ENCODE data around the gene PAM. TPM values are rescaled to one million over a fixed set of nuclear protein-coding genes. Genes with fewer than 3 reads are reported as not detected.

PAM gene
- polyA plus RNA-seq, 1 donor (not counting 4 experiments of a cell fraction or from before 2014, with no cell fraction given), result 149 TPM

DNA sequence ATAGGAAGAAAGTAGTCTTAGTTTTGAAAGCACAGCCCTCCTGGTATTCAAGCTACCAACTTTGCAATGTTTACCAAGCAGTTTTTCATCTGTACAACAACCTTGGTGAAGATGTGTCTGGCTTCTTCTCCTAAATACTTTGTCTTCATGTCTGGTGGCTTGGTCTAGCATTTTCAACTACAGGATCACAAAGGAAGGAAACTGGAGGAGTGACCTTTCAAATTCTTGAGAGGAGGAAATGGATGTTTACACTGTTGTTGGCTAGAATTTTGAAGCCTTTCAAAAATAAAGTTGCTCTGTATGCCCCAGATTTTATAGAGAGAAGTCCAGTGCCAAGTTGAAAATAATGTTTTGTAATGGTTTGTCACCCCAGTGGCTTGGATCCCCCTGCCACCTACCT is 16.3 kb downstream of the PAM start:
- H4K20me1 ChIP-seq (ENCODE audit: control insufficient read depth, extremely low read depth, insufficient read depth, low read length), result no peaks in the 10 kb centered on the region
- H3K27ac ChIP-seq (ENCODE audit: control insufficient read depth, insufficient read depth, low read length), result no peak overlapping the region
- no peak for TF ChIP-seq EZH2 (IDR thresholded peaks at IDR 0.05; ENCODE audit: low read length)
- TF ChIP-seq, protein P1, sequence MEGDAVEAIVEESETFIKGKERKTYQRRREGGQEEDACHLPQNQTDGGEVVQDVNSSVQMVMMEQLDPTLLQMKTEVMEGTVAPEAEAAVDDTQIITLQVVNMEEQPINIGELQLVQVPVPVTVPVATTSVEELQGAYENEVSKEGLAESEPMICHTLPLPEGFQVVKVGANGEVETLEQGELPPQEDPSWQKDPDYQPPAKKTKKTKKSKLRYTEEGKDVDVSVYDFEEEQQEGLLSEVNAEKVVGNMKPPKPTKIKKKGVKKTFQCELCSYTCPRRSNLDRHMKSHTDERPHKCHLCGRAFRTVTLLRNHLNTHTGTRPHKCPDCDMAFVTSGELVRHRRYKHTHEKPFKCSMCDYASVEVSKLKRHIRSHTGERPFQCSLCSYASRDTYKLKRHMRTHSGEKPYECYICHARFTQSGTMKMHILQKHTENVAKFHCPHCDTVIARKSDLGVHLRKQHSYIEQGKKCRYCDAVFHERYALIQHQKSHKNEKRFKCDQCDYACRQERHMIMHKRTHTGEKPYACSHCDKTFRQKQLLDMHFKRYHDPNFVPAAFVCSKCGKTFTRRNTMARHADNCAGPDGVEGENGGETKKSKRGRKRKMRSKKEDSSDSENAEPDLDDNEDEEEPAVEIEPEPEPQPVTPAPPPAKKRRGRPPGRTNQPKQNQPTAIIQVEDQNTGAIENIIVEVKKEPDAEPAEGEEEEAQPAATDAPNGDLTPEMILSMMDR (optimal IDR thresholded peaks at IDR 0.05 in 1 of 3, IDR thresholded peaks at IDR 0.05 in 1 of 3, conservative IDR thresholded peaks at IDR 0.05 in 1 of 3; ENCODE audit: extremely low read depth in 1 of 3, insufficient read depth in 2 of 3, low read length in 3 of 3), result no peak
- H3K27me3 ChIP-seq (ENCODE audit: control insufficient read depth, extremely low read depth, insufficient read depth, low read length), result no peaks in the 10 kb centered on the region
- DNase-seq (ENCODE audit: low read depth, low spot score), result no peak
- peaks cover 0 to 1% of the 10 kb centered on the region in 2 experiments for H3K36me3 ChIP-seq (ENCODE audit: control insufficient read depth in 2 of 2, extremely low read depth in 1 of 2, insufficient read depth in 2 of 2, low read length in 2 of 2)
- no peak overlapping the region for H3K4me2 ChIP-seq (ENCODE audit: control insufficient read depth, extremely low read depth, insufficient read depth, low read depth, low read length)
- peaks cover 2% of the 10 kb centered on the region for H3K9me1 ChIP-seq (ENCODE audit: control insufficient read depth, extremely low read depth, insufficient read depth, low read length)
- dilution Hi-C loops (cut with MboI; ENCODE audit: extremely low pct_ligation_motif_present, low sequenced_read_pairs), result no loop called here
- no peaks in the 10 kb centered on the region for H3K9me3 ChIP-seq (ENCODE audit: control insufficient read depth, low read depth, low read length)
- H3K4me1 ChIP-seq (ENCODE audit: control insufficient read depth, extremely low read depth, insufficient read depth, low read length), result peaks cover 4% of the 10 kb centered on the region
- H3K4me3 ChIP-seq (ENCODE audit: control insufficient read depth in 2 of 3, extremely low read depth in 1 of 3, insufficient read depth in 2 of 3, low read depth in 1 of 3, low read length in 3 of 3), result no peak overlapping the region
- H2AFZ ChIP-seq (ENCODE audit: control insufficient read depth, low read length), result no peak overlapping the region
- peaks cover 67% of the 10 kb centered on the region for H3K79me2 ChIP-seq (ENCODE audit: control insufficient read depth, insufficient read depth, low read length)
- H3K9ac ChIP-seq (ENCODE audit: control insufficient read depth, extremely low read depth, insufficient read depth, low read length), result no peak overlapping the region
- FAIRE-seq, result no peak

DNA sequence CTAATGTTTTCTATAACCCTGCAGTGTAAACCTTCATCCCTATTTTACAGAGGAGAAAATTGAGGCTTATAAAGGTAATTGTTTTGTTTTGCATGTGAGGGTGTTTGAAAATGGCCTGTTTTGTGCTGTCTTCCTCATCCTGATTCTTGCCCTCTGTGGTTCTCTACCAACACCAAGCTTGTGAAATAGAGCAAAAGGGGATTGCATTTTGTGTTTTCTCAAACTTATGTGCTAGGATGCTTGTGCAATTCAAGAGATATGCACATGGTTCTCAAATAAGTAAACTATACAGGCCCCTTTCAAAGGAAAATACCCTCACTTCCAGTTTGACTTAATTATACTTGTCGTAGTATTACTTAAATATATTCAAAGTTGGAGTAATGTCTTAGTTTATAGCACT is 17.2 kb downstream of the PAM start:
- DNase-seq (ENCODE audit: low read depth, low spot score), result no peak
- no peaks in the 10 kb centered on the region for H3K9me1 ChIP-seq (ENCODE audit: control insufficient read depth, extremely low read depth, insufficient read depth, low read length)
- peaks cover 4% of the 10 kb centered on the region for H3K4me1 ChIP-seq (ENCODE audit: control insufficient read depth, extremely low read depth, insufficient read depth, low read length)
- no peaks in the 10 kb centered on the region for H3K9me3 ChIP-seq (ENCODE audit: control insufficient read depth, low read depth, low read length)
- no peak overlapping the region for H2AFZ ChIP-seq (ENCODE audit: control insufficient read depth, low read length)
- dilution Hi-C loops (cut with MboI; ENCODE audit: extremely low pct_ligation_motif_present, low sequenced_read_pairs), result no loop called here
- no peaks in the 10 kb centered on the region for H4K20me1 ChIP-seq (ENCODE audit: control insufficient read depth, extremely low read depth, insufficient read depth, low read length)
- H3K9ac ChIP-seq (ENCODE audit: control insufficient read depth, extremely low read depth, insufficient read depth, low read length), result no peak overlapping the region
- FAIRE-seq, result no peak
- TF ChIP-seq EZH2 (IDR thresholded peaks at IDR 0.05; ENCODE audit: low read length), result no peak
- TF ChIP-seq, protein P1 (optimal IDR thresholded peaks at IDR 0.05 in 1 of 3, IDR thresholded peaks at IDR 0.05 in 1 of 3, conservative IDR thresholded peaks at IDR 0.05 in 1 of 3; ENCODE audit: extremely low read depth in 1 of 3, insufficient read depth in 2 of 3, low read length in 3 of 3), result no peak
- no peaks in the 10 kb centered on the region for H3K27me3 ChIP-seq (ENCODE audit: control insufficient read depth, extremely low read depth, insufficient read depth, low read length)
- H3K79me2 ChIP-seq (ENCODE audit: control insufficient read depth, insufficient read depth, low read length), result peaks cover 64% of the 10 kb centered on the region
- peaks cover 0 to 1% of the 10 kb centered on the region in 2 experiments for H3K36me3 ChIP-seq (ENCODE audit: control insufficient read depth in 2 of 2, extremely low read depth in 1 of 2, insufficient read depth in 2 of 2, low read length in 2 of 2)
- H3K4me2 ChIP-seq (ENCODE audit: control insufficient read depth, extremely low read depth, insufficient read depth, low read depth, low read length), result no peak overlapping the region
- H3K27ac ChIP-seq (ENCODE audit: control insufficient read depth, insufficient read depth, low read length), result no peak overlapping the region
- no peak overlapping the region for H3K4me3 ChIP-seq (ENCODE audit: control insufficient read depth in 2 of 3, extremely low read depth in 1 of 3, insufficient read depth in 2 of 3, low read depth in 1 of 3, low read length in 3 of 3)
